ENCODE results near the gene JAK1. TPM values are rescaled to one million over a fixed set of nuclear protein-coding genes. Genes with fewer than 3 reads are reported as not detected.

The JAK1 gene
- total RNA-seq, 1 experiment from 2014 or later = 88.9 TPM

DNA sequence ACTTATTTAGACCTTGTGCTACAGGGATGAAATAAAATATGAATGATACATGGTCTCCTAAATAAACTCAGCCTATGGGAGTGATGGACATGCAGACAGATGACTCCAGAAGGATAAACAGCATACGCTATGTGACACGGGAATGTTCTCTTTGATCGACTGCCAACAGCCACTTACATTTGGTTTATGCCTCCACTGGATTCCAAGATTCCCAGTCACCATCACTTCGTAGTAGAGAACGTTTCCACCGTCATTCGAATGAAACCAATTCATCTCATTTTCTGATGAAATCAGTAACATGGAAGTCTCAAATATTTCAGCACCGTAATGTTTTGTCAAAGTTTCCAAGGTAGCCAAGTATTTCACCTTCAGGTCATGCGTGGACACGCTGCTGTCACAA, 99.7 kb downstream of the JAK1 start:
- no peak for DNase-seq (ENCODE audit: low spot score)

DNA sequence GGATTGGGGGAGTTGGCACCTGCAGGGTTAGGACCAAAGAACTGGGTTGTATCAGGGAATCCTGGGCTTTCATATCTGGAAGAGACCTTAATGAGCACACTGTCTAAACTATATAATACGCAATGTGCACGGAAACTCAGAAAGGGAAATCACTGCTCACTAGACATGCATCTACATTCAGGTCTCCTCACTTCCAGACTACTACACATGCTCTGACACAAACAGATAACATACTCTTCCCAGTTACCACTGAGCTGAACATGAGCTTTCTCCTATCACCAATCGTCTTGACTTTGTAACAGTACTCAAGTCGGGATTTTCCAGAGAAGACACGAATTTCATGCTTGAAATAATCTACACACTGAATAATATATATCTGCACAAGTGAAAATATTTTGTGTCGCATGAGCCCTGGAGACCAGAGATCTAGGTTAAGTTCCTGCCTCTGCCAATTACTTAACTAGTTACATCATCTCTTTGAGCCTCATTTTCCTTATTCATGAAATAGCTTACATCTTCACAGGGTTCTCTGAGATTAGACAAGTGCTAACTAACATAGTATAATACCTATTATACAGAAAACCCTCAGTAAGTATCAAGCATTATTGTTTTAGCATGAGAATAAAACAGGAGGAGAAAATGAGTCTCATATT, 101.1 kb downstream of the JAK1 start:
- DNase-seq (ENCODE audit: low spot score) = no peak

DNA sequence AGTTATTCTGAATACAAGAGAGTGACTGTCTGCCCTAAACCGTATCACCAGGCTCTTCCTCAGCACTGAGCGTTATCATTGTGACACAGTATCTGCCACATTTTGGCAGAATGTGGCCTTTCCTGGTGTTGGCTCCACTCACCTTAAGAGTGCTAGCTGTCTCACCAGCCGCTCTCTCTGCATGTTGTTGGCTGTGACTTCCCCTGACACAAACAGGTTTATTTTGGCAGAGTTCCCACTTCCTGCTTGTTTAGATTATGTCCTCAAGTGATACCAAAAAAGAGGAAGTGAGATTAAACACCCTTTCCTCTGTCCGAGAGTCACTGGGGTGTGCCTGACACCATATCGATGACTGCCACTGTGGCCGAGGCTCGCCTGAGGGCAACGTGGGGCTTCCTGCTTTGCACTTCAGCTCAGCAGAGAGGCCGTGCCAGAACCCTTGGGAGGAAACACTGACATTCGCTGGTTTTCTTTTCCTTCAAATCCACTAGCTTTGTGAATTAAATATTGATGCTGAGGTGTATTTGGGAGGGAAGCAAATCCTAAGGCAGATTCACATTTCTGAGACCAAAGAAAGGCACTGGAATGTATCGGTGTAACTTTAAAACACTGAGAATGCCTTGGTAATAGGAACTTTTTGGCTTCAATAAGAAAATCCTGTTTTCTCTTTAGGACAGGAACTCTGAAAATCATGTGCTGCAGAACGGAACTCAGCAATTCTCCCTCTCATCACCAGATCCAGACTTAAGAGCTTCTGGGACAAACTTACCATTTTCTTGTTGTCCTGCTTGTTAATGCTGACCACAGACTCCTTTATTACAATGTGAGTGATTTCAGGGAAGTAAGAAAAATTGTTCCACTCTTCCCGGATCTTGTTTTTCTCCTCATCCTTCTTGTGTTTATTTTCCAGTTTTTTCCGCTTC, 102.1 kb downstream of the JAK1 start:
- DNase-seq (ENCODE audit: low spot score) = no peak

DNA sequence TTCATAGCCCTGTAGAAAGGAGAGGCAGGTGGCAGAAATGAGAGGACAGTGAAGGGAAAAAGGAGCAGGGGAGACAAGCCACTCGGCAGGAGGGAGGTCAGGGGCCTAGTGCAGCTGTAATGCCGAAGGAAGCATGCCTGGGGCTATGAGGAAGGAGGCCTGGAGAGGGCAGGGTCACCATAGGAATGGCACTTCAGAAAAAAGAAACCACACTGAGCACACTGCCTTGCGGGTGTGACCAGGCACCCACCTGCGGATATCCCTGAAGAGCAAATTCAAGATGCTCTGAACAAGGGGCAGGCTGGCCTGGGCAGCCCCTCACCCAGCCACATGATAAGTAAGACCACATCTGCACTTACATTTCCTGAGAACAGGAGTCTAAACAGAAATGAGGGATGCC, 104.7 kb downstream of the JAK1 start:
- no peak for DNase-seq (ENCODE audit: low spot score)

DNA sequence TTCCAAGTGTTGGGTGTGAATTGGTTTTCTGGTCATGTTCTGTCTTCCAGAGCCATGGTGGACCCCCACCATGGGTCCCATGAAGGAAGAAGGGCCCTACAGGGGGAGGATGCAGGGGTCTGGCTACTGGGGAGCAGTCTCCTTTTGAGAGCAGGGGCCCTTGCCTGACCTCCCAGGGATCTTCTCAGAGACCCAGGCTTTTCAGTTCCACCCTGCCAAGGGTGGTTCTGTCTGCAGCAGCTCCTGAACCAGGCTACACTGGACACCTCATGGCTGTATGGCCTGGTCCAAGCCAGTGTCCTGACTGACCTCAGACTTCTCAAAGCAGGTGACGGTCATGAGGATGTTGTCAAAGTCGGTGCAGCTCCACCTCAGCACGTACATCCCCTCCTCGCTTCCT, 109.0 kb downstream of the JAK1 start:
- no peak for DNase-seq (ENCODE audit: low spot score)

DNA sequence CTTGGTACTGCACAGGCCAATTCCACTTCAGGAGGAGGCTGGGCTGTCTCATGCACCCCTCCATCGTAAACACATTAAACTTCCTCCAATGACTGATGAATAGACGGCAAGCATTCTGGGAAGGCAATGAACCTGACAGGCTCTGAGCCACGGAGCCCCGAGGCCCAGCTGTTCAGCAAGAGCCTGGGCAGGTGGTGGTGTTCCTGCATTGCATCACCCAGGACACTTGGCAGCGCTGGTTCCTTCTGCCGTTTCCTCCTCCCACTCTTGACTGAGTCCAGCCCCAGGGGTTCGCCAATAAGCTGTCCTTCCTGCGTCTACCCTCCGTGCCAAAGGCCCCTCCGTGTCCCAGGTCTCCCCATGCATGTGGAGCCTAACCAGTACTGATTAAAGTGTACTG, 109.8 kb downstream of the JAK1 start:
- peak; percentile 20 for DNase-seq (ENCODE audit: low spot score)

DNA sequence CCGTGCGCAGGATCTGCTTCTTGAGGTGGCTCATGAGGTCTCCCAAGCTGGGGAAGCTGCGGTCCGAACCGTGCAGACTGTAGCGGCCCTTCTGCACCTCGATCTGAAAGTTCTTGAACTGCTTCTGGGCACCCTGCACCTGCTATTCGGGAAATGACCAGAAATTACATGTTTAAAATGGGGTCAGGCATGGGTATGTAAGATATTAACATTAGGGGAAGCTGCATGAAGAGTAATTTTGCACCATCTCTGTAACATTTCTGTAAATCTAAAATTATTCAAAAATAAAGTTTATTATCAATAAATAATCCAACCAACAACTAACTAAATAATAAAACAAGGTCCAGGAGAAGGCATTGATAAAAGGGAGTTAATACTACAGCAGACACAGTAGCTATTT, 110.8 kb downstream of the JAK1 start:
- DNase-seq (ENCODE audit: low spot score) = no peak

DNA sequence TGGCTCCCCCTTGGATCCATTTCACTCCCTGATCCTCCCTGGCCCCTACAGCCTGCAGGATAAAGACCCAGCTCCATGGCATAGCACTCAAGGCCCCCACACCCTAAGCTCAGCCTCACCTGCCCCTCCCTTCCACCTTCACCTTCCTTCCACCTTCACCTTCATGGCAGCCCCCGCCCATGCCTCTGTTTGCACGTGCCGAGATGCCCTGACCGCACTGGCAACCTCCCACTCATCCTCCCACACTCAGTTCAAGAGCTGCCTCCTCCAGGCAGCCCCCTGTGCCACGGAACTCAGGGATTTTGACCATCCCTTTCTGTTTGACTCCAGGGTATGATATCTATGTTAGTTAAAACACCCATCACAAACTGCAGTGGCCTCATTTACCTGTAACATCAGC, 111.7 kb downstream of the JAK1 start:
- no peak for DNase-seq (ENCODE audit: low spot score)

DNA sequence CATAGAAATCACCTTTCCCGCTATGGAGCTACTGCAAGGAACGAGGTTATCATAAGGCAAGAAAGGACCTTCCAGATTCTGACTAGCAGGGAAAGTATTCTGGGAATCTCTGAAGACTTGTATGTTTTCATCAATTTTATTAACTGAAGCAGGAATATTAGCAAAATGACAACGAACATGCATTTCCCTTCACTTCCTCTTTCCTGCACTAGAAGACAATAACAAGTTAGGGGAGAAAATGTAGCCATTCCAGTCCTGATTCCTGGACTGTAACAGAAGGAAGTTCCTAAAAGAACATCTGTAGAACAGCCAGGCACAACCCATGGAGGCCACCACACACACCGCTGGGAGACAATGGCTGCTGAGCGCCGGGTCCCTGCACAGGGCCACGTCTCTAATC, 114.7 kb downstream of the JAK1 start:
- no peak for DNase-seq (ENCODE audit: low spot score)

DNA sequence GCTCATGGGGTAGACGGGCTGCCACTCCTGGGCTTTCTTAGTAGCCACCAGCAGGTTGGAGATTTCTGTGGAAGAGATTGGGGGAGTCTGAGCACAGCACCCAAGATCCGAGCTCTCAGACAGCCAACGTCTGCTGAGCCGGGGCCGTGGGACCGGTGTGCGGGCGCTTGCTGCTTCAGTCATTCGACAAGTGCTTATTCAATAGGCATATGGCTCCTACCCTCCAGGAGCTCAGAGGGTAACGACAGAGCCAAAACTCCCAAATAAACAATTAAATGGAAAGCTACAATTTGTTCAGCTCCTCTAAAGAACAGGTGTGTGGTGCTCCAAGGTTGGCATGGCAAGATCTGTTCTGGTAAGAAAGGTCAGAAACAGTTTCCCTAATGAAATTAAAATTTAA, 115.5 kb downstream of the JAK1 start:
- DNase-seq (ENCODE audit: low spot score) = no peak

DNA sequence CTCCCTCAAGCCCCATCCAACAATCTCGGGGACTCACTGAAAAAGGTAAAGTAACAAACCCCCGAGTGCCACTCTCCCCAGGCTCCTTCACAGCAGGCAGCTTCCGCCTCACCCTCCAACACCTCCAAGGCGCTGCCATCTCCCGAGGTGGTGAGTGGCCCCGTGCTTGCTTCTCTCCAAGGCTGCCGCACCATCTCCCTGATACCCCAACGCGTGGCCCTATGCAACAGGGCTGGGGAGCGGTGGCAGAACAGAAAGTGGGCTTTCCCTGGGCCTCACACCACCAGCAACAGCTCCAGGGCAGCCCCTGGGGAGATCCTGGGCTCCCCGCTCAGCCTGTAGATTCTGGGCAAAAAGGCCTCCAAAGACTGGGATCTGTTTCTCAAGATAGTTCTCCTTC, 116.4 kb downstream of the JAK1 start:
- DNase-seq (ENCODE audit: low spot score) = no peak

DNA sequence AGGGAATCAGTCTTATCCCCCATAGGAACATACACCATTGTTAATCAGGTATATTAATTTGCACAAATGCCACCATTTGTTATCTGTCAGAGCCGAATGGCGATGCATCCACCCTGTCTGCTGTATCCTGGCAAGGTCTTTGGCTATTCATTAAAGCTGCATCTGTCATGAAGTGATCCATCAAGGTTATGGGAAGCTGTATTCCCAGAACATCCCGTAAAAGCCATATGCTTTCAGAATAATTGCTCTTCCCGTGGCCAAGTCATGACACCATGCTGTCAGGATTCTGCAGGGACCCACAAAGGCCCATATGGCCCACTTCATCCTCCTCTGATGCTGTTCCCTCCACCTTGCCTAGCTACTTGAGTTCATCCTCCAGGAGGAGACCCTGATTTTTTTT, 117.5 kb downstream of the JAK1 start:
- no peak for DNase-seq (ENCODE audit: low spot score)

DNA sequence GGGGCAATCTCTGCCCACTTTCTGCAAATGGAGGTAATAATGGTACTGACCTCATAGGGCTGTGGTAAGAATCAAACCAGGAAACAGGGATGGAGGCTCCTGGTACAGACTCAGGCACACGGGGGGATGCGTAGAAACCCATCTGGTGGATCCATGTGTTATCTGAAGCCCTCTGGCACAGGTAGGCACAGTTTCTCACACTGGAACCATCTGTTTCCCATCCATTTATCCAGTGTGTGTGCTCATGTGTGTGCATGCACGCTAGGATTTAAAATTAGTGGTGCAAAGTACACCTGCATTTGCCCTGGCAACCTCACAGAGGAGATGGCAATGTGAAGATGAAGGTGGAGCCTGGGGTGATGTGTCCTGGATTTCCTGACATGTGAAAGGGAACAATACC, 118.2 kb downstream of the JAK1 start:
- DNase-seq (ENCODE audit: low spot score) = no peak

DNA sequence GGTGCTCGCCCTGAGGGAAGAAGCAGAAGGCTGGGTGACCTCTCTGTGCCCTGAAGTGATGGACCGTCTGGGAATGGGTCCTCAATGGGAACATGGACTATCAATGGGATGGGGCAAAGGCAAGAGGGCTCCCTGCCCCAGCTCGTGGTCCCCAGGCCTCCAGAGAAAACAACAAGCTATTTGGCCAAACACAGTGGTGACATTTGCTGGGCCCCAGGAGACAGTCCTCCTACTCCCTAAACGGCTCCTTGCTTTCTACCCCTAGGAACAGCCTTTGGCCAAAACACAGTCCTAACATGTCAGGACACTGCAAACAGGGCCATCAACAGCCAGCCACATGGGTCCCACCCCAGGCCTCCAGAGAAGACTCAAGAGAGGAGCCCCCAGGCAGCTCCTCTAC, 118.7 kb downstream of the JAK1 start:
- no peak for DNase-seq (ENCODE audit: low spot score)

DNA sequence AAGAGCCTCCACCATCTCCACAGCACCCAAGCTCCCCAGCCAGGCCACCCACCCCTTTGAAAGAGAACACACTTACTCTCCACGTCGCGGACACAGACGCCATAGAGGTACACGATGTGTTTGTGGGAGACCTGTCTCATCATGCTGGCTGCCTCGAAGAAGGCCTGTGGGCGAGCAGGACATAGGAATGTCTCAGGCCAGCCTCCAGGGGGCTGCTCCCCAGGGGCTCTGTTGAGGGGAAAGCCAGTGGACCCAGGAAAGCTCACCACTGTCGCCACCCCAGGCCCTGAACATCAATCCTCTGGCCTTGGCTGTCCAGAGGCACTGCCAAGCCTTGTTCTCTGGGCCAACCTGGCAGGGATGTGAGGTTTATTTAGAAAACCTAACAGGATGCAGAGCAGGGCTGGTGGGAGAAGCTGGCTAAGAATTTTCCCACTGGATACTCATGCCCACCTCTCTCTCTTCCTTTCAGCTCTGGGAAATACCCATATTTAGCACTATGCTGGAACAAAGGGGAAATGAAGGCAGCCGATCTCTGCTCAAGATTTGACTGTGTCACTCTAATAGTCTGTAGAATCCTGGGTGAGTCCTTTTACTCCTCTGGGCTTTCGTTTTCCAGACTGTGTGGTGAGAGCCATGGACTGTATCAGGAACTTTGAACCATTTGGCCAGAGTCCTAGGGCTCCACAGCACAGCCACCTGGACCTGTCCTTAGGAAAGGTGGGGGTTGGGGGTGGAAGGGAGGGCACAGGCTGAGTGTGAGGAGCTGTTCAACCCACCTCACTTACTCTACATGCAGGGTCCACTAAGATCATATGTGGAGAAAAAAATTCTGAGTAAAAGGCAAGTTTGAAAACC, 119.5 kb downstream of the JAK1 start:
- no peak for DNase-seq (ENCODE audit: low spot score)

DNA sequence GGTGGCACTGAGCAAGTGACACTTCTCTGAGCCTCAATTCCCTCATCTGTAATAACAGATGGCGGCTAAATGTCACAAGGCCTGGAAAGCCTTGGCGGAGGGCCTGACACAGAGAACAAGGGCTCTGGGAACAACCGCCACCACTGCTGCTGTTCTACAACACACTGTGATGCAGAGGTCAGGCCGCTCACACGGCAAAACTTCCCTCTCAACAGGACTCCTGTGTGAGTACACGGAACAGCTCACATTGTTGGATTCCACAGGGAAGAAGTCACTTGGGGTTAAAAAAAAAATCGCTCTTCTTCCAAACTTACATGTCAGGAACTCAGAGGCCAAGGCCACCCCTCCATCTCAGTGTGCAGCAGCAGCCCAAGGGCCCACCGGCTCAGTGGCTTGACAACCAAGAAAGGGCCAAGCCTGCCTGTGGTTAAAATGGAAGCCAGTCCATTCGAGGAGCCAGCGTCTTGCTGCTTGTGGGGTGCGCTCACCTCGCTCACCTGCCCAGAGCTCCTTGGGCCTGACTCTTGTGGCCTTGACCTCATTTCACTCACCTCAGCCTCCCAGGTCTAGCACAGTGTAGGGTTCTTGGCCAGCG, 120.4 kb downstream of the JAK1 start:
- no peak for DNase-seq (ENCODE audit: low spot score)

DNA sequence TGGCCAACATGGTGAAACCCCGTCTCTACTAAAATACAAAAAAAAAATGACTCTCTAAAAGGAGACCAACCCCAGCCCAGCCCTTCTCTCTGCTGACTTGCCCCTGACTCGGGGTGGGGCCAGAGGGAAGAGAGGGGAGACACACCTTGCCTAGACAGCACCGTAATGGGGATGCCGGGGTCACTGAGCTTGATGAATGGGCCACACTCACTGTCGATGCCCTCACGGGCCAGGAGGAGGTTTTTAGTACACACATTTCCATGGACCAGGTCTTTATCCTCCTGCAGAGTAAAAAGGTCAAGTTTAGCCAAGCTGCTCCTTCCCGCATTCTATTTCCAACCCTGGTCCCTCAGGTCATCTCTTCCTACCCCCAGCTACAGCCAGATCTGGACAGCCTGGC, 121.7 kb downstream of the JAK1 start:
- no peak for DNase-seq (ENCODE audit: low spot score)

DNA sequence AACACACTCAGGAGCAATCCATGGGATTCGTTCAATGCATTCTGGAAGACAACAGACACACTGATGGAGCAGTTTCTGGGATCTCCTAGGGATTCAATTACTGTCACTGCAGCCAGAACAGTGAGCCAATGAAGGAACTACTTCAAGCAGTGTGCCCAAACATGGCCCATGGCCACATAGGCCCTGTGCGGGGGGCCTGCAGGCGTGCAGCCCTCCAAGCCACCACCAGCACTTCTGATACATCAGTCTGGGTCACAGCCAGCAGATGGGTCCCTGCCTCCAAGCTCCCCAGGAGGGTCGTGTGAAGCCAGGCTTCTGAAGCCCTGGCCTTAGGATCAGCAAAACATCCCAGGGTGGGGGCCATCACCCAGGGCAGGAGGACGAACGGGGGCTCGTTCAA, 122.2 kb downstream of the JAK1 start:
- no peak for DNase-seq (ENCODE audit: low spot score)

DNA sequence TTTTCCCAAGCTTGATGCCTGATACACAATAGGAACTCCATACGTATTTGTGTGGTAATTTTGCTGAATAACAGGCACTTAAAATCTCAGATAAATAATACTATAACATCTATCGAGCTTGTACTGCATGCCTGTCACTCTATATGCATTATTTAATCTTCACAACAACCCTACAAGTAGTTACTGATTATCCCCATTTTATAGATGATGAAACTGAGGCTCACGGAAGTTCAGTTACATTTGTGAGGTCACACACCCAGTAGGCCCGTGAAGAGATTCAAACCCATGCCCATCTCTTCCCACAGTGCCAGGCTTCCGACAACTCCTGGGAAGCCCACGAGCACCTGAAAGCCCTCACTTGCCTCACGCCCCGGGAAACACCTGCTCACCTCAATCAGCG, 122.7 kb downstream of the JAK1 start:
- DNase-seq (ENCODE audit: low spot score) = no peak

DNA sequence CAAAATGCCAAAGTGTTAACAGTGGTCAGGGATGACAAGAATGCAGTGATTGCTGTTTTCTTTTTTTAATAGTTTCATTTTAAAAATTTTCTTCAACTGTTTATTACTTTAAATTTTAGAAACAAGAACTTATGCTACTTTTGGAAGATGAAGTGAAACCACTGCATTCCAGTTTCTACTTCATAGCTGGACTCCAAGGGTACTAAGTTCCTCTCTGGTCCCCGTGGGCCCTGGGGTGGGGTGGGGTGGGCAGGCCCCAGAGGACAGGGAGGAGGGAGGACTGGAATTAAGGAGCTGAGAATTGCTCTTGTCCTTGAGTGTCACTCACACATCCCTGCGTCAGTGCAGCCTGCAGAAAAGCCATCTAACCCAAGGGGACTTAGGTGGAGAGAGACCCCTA, 124.1 kb downstream of the JAK1 start:
- DNase-seq (ENCODE audit: low spot score) = no peak

DNA sequence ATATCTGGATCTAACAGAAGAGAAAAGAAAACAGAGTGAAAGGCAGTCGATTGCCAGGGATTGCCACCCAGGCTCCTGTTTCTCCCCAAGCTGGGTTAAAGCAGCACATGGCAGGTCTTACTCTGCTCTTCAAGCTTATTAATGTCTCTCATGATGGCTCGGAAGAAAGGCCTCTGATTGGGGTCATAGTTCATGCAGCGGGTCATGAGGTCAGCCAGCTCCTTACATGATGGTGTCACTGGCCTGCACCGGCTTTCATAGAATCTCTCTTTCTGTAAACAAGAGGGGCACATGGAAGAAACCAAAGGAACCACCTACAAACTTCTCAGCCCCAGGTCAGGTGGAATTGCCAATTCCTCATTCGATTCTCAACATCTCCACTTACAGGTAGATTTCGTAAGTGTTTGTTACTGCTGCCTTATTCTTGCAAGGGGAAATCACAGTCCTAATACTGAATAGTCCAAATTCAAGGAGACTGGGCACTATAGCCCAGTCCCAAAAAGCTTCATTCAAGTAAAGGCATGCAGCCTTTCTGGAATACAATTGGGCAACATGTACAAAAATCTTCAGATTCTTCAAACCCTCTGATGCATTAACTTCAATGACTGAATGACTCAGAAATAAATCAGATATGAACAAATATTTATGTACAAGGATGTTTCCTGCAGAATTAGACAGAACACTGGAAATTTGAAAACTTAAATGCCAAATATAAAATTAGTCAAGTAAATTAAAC, 124.9 kb downstream of the JAK1 start:
- no peak for DNase-seq (ENCODE audit: low spot score)

Measured in H4 (cell line).